GM20000 (cell line): ENCODE data around the gene DHRS12.

Experiments used
- DNase-seq: peaks from one replicate; pipeline ENCODE4 v3.0.0; 2012; ENCODE audit warnings: low spot score
- TF ChIP-seq, protein P1 (sequence below): IDR thresholded peaks from 2 replicates; pipeline ENCODE4 v1.5.1; 2012; ENCODE audit warnings: mild to moderate bottlenecking, control low read depth; ENCODE audit errors: extremely low read depth, missing control alignments

The DHRS12 gene

DNA sequence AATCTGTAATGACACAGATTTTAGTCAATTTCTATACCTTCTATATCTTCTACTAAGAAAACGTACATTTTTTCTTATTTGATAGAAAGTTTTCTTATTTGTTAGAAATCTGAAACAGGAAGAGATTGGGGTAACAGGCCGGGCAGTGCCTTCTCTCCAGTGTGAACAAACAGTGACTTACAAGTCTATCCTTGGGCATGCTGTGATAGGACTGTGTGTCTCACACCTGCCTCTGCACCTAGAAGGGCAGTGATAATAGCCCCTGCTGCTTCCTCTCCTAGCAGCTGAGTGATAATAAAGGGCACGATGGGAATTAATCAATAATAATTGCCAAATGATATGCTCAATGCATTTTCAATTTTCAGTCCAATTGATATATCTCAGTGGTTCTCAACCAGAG, 39.6 kb upstream of the DHRS12 start:
- TF ChIP-seq, protein P1, sequence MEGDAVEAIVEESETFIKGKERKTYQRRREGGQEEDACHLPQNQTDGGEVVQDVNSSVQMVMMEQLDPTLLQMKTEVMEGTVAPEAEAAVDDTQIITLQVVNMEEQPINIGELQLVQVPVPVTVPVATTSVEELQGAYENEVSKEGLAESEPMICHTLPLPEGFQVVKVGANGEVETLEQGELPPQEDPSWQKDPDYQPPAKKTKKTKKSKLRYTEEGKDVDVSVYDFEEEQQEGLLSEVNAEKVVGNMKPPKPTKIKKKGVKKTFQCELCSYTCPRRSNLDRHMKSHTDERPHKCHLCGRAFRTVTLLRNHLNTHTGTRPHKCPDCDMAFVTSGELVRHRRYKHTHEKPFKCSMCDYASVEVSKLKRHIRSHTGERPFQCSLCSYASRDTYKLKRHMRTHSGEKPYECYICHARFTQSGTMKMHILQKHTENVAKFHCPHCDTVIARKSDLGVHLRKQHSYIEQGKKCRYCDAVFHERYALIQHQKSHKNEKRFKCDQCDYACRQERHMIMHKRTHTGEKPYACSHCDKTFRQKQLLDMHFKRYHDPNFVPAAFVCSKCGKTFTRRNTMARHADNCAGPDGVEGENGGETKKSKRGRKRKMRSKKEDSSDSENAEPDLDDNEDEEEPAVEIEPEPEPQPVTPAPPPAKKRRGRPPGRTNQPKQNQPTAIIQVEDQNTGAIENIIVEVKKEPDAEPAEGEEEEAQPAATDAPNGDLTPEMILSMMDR, result no peak
- no peak for DNase-seq

DNA sequence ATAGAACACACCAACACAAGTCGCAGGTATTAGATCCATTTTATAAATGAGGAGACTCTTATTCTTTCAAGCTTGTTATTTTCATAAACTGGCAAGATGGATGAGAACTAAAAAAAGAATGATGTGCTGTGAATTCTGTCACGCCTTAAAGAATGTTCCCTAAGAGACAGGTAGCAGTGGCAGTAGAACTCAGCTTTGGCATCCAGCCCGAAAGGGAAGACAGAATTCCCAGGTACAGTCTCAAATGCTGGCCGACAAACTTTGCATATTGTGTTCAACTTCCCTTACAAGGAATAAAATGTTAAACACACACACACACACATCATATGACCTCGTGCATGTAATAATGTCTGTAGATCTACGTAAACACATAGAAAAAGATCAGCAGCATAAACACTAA, 37.8 kb upstream of the DHRS12 start:
- DNase-seq, result no peak
- TF ChIP-seq, protein P1, result no peak

DNA sequence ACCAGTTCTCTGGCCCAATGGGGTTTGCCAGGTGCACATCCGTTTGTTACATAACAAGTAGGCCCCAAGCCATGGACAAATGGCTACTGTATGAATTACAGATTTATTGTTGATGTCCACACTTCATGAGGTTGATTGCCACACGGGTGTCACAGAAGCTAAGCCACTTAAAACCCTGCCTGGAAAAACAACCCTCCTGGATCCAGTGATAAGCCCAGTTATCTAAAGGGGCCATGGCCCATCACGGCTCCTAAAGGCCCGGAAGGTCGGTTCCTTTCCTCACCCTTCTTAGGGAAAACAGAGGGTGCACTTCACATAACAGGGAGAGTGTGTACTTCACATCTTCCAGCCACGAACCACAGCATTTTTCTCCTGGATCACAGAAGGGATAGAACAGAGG, 37.0 kb upstream of the DHRS12 start:
- DNase-seq, result no peak
- TF ChIP-seq, protein P1, result no peak

DNA sequence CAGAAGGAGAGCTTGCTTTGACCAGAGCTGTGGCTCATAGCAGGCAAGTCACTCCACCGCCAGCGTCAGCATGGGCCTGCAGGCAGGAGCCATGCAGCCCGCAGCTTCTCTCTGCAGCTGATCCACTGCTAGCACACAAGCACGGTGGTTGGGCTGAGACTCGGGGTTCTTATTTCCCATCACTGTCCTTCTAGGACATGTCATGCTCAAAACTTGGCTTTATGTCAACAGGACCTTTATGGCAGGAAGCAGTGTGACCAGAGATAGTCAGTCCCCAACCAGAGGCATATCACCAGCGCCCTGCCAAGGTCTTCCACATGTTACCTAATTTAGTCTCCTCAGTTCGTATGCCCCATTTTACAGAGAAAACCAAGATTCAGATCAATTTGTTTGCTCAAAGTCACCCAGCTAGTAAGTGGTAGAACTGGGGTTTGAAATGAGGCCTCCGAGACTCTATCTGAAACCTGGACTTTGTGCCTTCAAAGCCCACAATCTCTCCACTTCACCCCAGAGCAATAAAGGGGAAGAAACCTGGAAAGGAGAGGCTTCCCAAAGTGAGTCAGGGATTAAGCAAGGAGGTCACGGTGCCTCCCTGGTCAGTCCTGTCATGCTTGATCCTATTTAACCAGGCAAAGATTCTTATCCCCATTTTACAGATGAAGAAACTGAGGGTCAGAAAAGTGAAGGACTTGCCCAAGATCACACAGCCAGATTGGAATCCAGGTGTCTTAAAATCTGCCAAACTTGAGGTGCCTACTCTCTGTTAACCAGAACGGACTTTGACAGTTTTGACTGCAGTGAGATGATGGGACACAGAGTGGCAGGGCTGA, 36.0 kb upstream of the DHRS12 start:
- DNase-seq, result no peak
- TF ChIP-seq, protein P1, result no peak

DNA sequence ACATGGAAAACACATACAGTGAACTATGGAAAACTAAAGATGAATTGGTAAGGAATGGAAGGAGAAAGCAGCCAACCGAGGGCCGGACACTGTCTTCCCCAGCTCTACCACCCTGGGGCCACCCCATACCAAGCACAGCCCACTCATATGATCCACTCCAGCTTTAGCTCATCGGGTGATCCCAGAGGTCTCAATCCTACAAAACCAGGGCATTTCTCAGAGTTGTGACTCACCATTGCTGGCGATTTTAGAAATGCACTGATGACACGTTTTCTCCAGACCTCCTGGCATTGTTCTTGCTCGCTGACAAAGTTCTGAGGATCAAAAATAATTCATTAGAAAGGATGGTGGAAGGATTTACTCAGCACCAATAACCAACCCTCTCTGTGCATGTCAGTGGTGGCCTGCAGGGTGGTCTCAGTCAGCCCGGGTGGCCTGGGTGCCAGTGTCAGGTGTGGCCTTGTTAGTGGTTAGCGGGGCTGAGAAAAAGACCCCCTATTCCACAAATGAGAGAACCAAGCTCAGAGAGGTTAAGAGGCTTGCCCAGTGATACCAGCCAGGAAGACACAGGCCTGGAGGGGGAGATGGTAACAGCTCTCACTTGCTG, 34.4 kb upstream of the DHRS12 start:
- no peak for DNase-seq

DNA sequence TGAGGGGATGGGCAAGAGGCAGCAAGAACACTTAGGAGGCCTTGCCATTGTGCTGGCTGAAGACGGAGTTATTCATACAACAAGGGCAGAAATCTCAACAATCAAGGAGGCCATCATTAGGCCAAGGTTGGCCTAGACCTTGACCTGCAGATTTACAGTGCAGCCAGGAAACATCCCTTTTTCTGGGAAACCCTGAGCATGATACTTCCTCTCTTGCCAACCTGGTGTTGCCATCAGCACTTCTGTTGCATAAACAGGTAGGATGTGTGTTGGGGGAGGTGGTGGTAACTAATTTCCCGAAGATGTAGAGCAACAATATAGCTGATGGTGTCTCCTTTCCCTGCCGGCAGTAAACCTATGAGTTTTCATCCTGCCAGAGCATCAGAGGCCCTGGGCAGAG, 33.1 kb upstream of the DHRS12 start:
- TF ChIP-seq, protein P1, result no peak
- no peak for DNase-seq

More for the DNA sequence above, 34.4 kb upstream of the DHRS12 start:
- TF ChIP-seq, protein P1, result no peak

DNA sequence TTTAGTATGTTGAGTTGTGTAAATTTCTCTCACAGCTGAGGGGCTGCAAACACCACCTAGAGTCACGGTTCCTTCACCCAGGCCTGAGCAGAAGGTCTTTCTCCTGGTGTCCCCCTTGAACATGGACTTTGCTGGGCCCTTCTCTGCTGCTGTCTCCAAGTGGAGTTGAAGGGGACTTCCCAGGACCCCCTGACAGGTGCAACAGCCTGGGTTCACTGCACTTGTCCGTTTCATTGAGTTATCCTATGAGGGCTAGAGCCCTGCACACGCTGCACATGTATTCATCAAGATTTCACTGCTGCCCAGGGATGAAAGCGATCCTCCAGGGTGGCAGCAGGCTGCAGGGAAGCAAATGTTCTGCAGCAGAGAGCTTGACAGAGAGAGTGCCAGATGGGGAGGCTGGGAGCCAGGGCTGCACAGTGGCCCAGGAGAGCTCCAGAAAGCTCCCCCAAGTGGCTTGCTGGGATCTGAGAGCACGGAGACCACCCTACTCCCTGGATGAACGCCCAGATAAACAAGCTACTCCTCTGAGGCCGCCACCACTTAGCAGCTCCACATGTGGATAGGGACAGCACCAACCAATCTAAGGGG, 30.7 kb upstream of the DHRS12 start:
- TF ChIP-seq, protein P1, result no peak
- no peak for DNase-seq
